Globus pallidus (tissue), 1 donor: ENCODE data around the gene TAS2R3.
"Not testable (repeated sequence)": the region's sequence is repeated elsewhere in the genome, so short reads cannot be mapped to it uniquely, and the experiment has no call there.

Experiments used
- DNase-seq: peaks from one replicate; pipeline ENCODE4 v3.0.0-alpha.2; 2015; ENCODE audit warnings: low spot score

TAS2R3 gene, protein sequence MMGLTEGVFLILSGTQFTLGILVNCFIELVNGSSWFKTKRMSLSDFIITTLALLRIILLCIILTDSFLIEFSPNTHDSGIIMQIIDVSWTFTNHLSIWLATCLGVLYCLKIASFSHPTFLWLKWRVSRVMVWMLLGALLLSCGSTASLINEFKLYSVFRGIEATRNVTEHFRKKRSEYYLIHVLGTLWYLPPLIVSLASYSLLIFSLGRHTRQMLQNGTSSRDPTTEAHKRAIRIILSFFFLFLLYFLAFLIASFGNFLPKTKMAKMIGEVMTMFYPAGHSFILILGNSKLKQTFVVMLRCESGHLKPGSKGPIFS

DNA sequence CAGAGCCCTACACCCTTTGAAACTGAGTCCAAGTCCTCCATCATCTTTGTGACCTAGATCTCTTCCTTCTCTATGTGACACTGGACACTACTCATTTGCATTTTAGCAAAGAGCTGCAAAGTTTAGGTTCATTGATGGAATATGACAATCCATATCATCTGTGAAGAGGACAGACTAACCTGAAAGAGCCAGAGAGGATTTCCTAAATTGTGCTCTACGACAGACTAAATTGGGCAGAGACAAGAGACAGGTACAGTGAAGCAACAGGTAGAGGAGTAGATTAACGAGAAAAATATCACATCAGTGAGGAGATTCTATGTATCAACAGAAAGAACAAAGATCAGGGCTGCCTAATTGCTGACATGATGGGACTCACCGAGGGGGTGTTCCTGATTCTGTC, at the start of gene TAS2R3:
Gene TAS2R3 (plus strand): TSS at position 301 of the 400 bp plus-strand sequence. CDS start 62 bp downstream, at position 363.
- DNase-seq = no peak

DNA sequence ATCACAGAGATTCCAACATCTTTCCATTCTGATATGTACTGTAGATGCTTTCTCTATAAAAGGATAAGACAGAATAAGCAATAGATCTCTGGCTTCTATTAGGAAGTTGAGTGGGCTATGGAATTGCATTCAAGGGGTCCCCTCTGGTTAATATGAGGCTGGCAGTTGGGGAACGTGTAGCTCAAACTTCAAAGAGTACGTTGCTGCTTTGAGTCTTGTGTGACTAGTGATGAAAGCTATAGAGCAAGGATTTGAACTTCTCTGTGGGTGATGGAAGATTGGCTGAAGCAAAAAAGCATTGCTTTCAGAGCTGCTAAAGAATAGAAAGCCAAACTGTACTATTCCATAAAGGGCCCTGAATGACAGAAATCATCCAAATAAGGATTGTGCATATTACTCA, 49.3 kb upstream of the TAS2R3 start:
- DNase-seq = no peak

DNA sequence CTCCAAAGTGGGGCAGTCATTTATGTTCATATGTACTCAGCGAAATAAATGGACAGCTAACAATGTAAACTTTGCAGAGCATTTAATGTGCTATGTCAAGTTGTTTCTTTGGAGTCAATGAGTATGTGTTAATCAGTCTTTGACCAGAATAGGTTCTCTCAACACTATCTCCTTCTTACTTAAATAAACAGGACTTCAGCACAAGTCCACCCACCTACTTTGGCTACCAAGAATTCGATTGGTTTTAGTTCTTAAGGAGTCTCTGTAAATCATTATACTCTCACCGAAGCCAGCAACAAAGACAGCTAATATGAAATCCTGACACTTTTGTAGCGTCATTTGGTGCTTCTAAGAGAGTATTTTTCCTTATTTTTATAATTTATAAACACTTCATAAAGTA, 48.9 kb upstream of the TAS2R3 start:
- no peak for DNase-seq

DNA sequence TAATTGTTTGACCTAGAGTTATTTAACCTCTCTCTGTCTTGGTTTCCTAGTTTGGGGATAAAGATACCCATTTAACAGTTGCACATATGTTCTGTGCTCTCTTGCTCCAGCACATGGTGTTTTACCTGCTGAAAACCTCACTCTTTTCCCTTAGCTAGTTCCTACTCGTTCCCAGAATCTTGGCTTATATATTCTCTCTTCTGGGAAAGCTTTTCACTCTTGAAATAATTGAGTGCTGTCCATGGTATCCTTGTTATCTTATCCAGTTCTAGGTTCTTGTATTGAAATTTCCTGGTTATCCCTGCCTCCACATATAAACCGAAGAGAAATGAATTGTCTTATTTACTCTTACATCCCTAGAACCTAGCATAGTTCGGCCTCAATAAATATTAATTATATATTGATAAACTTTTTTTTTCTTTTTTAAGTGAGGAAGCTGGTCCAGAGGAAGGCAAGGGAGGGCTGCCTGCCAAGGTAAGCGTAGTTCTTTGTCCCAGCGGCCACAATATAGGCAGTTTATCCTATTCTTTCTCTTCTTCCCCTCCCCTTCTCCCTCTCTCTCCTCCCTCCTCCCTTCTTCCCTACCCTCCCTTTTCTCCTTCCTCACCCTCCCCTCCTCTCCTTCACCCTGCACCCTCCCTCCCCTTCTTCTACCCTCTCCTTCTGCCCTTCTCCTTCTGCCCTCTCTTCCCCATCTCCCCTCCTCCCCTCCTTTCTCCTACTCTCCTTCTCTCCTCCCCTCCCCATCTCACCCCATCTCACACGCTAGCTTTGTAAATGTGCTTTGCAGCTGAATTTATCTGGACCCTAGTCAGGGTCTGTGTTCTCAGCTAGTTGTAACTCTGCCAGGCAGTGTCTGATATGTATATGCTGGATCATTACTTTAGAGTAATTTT, 47.9 kb upstream of the TAS2R3 start:
- DNase-seq = no peak

DNA sequence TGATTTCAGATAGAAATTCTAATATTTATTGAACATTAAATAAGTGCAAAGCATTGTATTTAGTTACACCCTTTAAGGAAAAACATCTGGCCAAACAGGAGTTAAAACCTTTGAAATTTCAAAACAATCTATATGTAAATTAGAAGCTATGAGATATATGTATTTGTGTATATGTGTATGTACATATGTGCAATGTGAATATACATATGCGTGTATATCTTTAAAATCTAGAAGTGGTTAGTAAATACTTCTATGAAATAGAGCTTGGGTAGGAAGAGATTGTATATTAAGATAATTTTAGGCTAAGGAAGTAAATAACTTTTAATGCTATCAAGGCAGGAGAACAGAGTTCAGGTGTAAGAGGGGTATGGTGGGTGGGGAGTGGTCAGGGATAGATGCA, 46.4 kb upstream of the TAS2R3 start:
- DNase-seq = no peak

DNA sequence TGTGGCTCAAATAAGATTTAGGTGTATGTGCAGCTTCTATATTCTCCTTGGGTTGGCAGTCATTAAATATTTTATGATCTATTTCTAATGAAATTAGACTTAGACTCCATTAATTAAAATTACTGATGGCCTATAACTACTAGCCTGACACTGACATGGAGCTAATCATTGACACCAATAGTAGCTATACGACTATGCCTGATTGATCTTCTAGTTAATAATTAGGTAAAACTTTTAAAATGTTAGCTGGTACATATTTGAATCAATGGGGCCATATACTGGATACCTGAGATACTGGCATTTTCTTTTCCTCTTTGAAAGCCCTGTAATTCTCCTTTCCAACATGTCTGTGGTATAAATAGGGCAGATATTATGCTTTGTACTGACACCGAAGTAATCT, 41.4 kb upstream of the TAS2R3 start:
- no peak for DNase-seq

DNA sequence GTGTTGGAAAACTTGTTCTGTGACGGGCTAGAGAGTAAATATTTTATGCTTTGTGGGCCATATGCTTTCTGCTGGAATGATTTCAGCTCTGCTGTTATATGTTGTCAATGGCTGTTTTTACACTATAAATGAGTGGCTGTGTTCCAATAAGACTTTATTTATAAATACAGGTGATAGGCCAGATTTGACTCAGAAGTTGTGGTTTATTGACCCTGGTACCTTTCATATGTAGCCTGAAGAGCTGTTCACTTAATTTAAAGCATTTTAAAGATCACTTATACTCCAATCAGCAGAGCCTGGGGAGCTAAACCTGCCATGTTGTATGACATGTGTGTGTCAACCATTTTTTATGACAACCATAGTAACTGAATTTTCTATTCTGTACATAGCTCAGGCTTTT, 34.9 kb upstream of the TAS2R3 start:
- DNase-seq = no peak

DNA sequence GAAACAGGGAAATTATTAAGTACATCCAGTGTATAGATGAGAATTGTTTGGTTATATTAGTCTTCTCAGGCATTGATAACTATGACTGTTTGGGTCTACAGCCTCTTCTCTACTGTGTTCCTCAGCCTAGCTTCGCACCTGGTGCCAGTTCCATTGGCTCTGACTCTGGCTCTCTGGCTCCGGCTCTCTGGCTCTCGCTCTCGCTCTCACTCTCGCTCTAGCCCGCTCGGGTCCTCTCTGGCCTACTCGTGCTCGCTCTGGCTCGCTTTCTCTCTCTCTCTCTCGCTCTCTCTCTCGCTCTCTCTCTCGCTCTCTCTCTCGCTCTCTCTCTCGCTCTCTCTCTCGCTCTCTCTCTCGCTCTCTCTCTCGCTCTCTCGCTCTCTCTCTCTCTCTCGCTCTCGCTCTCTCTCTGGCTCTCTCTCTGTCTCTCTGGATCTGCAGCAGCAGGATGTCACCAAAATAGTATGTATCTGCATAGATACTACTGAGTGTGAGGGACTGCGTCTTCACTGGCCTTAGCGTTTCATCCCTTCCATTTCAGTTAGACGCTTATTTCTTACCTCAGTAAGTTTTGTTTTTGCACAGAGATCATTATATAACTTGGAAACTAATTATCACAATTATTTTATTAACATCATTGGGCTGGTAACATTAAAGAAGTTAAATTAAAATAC, 32.3 kb upstream of the TAS2R3 start:
- DNase-seq = no peak

DNA sequence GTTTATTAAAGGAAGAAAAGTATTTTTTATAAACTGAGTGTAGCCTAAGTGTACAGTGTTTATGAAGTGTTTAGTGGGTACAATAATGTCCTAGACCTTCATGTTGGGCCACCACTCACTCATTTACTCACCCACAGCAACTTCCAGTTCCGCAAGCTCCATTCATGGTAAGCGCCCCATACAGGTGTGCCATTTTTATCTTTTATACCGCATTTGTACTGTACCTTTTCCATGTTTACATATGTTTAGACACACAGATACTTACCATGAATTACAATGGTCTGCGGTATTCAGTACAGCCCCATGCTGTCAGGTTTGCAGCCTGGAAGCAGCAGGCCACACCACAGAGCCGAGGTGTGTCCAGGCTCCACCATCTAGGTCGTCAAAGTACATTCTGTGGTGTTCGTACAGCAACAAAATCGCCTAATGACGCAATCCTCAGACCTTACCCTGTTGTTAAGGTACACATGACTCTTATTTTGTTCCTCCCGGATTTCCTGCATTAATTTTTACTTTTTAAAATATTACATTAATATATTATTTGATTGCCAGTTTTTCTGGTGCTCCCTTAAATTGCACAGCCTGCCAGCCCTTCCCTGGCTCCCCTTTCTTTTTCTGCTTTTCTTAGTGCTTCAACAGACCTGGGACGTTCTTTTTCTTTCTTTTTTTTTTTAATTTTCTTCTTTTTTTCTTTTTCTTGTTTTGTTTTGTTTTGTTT, 26.6 kb upstream of the TAS2R3 start:
- DNase-seq = peak; percentile 3

DNA sequence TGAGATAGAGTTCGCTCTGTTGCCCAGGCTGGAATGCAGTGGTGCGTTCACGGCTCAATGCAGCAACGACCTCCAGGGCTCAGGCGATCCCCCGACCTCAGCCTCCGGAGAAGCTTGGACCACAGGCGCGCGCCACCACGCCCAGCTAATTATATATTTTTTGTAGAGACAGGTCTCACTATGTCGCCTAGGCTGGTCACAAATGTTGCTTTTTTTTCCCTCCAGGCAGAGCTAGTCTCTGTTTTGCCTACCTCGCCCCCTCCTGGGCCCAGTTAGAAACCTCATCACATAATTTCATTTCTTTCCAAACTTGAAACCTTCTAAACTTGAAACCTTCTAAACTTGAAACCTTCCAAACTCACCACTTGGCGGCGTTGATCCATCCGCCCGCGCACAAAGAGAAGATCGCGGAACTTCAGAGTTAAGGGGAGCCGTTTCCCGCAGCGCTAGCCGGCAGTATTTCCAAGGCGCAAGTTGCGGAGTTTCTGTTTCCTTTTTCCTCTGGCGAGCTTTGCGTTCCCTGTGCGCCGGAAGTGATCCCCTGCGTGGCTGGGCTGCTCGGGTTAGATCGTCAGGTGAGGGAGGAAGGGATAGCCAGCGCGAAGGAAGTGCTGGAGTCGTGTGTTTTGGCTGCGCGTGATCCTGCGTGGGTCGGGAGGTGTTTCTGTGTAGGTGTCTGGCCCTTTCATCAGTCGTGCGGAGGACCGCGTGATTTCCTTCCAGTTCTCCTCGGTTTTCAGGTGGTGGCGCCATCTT, 25.9 kb upstream of the TAS2R3 start, which contains the start of gene SSBP1:
Gene SSBP1 (plus strand): TSS at position 523 of the 756 bp plus-strand sequence. CDS start 809 bp downstream, outside the sequence.
- peak; percentile 94 for DNase-seq

DNA sequence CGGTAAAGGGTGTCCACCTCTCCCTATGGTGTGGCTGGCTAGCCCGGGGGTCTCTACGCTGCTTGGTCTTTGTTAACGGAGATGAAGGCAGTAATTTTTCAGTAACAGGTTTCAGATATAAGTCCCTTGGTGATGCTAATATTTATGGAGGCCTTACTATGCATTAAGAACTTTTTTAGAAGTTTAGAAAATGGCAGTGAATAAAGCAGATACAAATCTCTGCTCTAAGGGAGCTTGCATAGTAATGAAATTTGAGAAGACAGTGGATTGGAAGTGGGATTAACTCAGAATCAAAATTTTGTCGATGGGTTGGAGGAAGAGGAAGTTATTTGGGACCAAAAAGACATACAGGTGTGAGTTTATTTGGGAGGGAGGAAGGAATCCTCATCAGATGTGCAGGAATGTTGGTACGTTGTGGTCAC, 25.3 kb upstream of the TAS2R3 start:
- DNase-seq = no peak

DNA sequence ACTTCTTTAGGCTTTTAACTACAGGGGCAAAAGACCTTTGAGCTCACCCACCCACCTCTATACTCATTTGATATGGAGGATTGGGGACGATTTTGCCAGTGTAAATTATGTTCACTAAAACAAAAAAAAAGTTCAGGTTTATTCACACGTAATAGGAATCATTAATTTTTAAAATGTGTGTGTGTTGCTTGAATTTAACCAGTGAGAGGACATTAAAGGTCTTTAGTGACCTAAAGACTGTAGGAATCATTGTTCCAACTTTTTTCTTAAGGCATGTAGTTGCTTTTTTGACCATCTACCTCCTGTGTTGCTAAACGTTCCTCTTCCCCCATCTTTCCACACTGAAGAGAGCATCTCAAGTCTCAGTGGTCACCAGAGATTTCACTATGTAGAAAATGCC, 24.6 kb upstream of the TAS2R3 start:
- DNase-seq = no peak

DNA sequence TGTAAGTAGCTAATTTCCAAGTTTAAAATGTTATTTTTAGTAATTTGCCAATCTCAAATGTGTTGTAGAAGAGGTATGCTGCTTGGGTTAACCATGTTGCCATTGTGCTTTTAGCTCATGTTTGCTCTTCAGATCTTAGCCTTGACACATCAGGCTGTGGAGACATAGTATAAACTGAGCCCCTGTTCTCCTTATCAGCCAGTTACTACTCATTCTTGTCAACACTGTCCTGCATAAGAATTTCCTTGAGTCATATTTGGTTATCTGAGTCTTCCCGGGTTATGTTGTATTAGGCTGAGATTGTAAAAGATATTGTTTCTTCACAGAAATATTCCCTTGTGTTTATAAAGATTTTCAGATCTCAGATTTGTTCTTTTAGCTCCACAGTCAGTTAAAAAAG, 21.7 kb upstream of the TAS2R3 start:
- no peak for DNase-seq

DNA sequence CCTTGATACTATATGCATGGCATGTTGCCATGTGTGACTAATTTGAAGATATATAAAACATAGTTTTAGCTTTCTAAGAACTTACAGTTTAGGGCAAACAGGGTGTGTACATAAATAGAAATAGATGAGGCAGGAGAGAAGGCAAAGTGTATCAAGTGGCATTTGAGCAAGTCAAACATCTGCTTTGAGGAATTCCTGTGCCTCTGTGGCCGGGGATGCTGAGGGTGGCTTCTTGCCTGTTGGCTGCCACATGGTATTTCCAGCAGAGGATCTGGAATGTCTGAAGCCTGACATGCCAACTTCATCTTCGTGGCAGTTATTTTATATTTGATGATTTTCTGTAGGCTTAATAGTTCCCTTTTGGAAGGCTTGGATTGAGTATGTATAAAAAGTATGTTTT, 19.8 kb upstream of the TAS2R3 start:
- no peak for DNase-seq

DNA sequence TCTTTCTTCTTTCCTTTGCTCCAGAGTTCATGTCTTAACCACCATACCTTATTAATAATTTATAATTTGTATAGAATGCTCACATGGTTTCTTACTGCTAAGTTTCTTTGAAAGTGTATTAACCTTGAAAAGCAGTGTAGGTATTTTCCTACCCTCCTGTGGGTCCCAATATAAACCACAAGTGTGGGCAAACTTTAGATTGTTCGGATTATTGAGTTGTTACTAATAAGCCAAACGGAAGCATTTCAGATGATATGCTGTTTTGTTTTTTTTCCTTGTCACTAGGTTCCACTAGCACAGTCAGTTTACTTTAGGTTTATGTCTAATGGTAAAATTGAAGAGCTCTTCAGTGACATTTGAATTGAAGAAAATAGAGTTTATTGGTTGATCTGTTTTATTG, 15.5 kb upstream of the TAS2R3 start:
- no peak for DNase-seq

DNA sequence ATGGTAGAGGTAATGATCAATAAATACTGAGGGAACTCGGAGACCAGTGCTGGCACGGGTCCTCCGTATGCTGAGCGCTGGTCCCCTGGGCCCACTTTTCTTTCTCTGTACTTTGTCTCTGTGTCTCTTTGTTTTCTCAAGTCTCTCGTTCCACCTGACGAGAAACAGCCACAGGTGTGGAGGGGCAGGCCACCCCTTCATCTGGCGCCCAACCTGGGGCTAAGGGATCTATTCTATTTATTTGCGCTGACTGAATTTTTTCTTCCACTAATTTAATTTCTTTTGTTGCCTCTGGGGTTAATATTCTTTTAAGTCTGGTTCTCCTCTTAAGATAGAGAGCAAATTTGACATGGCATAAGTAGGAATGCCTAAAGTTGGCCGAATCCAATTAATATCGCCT, 12.0 kb upstream of the TAS2R3 start:
- DNase-seq = not testable (repeated sequence)

DNA sequence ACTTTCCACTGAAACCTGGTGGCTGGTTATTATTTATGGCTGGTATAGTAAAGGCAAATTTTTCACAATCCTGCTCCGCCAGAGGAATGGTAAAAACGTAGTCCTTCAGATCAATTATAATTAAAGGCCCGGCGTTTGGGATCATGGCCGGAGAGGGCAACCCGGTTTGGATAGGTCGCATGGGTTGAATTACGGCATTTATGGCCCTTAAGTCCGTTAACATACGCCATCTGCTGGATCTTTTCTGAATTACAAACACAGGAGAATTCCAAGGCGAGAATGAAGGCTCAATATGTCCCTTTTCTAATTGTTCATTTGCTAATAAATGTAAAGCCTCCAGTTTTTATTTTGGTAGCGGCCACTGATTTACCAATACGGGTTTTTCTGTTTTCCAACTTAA, 11.3 kb upstream of the TAS2R3 start:
- no peak for DNase-seq

DNA sequence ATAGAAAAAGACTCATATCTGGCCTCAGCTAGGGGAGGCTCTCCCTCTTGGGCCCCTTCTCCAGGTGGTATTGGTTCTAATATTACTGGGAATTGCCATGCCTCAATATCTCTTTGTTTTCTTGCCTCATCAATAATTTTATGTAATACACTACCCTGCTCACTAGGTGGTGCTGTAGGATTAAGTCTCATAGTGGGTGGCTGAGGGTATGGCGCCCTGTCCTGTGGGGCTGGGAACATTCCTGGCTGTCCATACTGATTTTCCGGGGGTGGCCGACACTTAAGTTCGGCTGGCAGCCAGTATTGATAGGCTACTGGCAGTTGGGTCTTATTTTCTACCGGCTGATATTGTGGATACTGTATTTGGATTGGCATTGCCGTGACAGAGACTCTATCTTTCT, 9.0 kb upstream of the TAS2R3 start:
- no peak for DNase-seq

DNA sequence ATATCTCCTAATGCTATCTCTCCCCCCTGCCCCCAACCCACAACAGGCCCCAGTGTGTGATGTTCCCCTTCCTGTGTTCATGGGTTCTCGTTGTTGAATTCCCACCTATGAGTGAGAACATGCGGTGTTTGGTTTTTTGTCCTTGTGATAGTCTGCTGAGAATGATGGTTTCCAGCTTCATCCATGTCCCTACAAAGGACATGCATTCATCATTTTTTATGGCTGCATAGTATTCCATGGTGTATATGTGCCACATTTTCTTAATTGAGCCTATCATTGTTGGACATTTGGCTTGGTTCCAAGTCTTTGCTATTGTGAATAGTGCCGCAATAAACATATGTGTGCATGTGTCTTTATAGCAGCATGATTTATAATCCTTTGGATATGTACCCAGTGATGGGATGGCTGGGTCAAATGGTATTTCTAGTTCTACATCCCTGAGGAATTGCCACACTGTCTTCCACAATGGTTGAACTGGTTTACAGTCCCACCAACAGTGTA, 6.2 kb downstream of the TAS2R3 start:
- not testable (repeated sequence) for DNase-seq

DNA sequence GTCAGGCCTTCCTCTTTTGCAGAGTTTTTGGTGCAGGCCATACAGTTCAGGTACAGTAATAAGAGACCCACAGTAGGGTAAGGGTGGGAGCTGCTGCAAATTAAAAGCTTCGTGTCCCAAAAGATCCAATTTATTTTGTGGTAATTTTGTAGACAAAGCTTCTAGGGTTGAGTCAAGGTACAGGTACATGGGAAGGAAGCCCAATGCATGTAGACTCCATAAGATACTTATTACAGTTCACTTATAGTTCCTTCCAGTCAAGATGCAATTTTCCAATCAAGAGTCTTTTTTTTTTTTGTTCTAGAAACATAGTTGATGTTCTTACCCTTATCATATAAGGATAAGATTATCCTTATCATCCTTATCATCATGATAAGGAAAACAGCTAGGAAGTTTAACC, 12.5 kb downstream of the TAS2R3 start, which contains the start of gene TAS2R4:
Gene TAS2R4 (plus strand): TSS at position 301 of the 400 bp plus-strand sequence. CDS start 1,815 bp downstream, outside the sequence.
- DNase-seq = no peak
